Muscle of arm (tissue), 12 donors: Measurements from ENCODE around the gene APBA3. TPM values are rescaled to one million over a fixed set of nuclear protein-coding genes. Genes with fewer than 3 reads are reported as not detected.

Experiments
- DNase-seq: peaks from one replicate; pipeline ENCODE4 v3.0.0-alpha.2; 2013
- polyA plus RNA-seq, 12 donors: library from polyadenylated mRNA; unstranded; fragments of 120-200 nt; gene quantifications; one replicate each; pipeline ENCODE4 v1.2.1, GENCODE V29; 2013; ENCODE audit not compliant: insufficient read length in 12 of 12

The APBA3 gene
- polyA plus RNA-seq, 12 donors = 9.1 to 35.4 (median 12.2) TPM; not detected in 1

- no peak for DNase-seq
These were observed 28.8 kb upstream of the APBA3 start for GRCh38 chr19:3790209-3790734.

- DNase-seq = no peak
These were observed 27.7 kb upstream of the APBA3 start for GRCh38 chr19:3788996-3789778.

- no peak for DNase-seq
These were observed 24.7 kb upstream of the APBA3 start, which contains the start of gene MATK for GRCh38 chr19:3785938-3786824. MATK (minus strand) TSS chr19:3786381; CDS start chr19:3785135, 1,246 bp downstream.

- DNase-seq = no peak
These were observed 24.0 kb upstream of the APBA3 start for GRCh38 chr19:3785451-3785937.

GRCh38 chr19:3784607-3785450 lies 23.3 kb upstream of the APBA3 start:
- DNase-seq = no peak

- DNase-seq = no peak
These were observed 22.4 kb upstream of the APBA3 start for GRCh38 chr19:3783660-3784584.

GRCh38 chr19:3782903-3783302 lies 21.4 kb upstream of the APBA3 start:
- DNase-seq = no peak

GRCh38 chr19:3782330-3782729 lies 20.8 kb upstream of the APBA3 start:
- DNase-seq = no peak

- DNase-seq = no peak
These were observed 20.1 kb upstream of the APBA3 start for GRCh38 chr19:3781603-3782002.

- no peak for DNase-seq
These were observed 19.4 kb upstream of the APBA3 start for GRCh38 chr19:3780786-3781304.

- no peak for DNase-seq
These were observed 17.6 kb upstream of the APBA3 start for GRCh38 chr19:3778899-3779723.

- no peak for DNase-seq
These were observed 16.8 kb upstream of the APBA3 start for GRCh38 chr19:3778104-3778867.

GRCh38 chr19:3776479-3777040 lies 15.1 kb upstream of the APBA3 start:
- DNase-seq = no peak

GRCh38 chr19:3775831-3776230 lies 14.3 kb upstream of the APBA3 start:
- no peak for DNase-seq

GRCh38 chr19:3775374-3775711 lies 13.9 kb upstream of the APBA3 start:
- no peak for DNase-seq

- DNase-seq = no peak
These were observed 13.3 kb upstream of the APBA3 start for GRCh38 chr19:3774621-3775373.

GRCh38 chr19:3773814-3774515 lies 12.5 kb upstream of the APBA3 start:
- DNase-seq = no peak
